NB4 (cell line): ENCODE data around the gene ADPRH.

Experiments
- POLR2A ChIP-seq: IDR thresholded peaks from 2 replicates; pipeline ENCODE4 v1.6.1; 2011; ENCODE audit warnings: mild to moderate bottlenecking; ENCODE audit not compliant: insufficient read length; ENCODE audit errors: extremely low read depth
- TF ChIP-seq, protein P1 (sequence below): IDR thresholded peaks from one replicate; pipeline ENCODE4 v1.5.1; 2012; ENCODE audit warnings: low read depth, low read length

DNA sequence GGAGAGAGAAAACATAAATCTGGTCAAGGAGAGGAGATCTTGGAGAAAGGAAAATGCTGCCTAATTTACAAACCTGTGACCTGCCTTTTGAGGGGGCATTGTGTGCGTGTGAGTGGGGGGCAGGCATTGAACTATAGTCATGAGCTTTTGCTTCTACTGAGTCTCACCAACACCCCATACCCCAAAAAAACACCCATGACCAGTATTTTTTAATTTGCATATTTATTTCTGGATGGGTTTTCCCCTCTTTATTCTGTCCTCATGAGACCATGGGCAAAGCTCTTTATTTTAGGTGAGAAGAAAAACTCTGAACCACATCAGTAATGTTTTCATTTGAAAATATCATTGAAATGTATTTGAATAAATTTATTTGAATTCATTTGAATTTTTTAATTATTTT, 40.5 kb upstream of the ADPRH start:
- TF ChIP-seq, protein P1, sequence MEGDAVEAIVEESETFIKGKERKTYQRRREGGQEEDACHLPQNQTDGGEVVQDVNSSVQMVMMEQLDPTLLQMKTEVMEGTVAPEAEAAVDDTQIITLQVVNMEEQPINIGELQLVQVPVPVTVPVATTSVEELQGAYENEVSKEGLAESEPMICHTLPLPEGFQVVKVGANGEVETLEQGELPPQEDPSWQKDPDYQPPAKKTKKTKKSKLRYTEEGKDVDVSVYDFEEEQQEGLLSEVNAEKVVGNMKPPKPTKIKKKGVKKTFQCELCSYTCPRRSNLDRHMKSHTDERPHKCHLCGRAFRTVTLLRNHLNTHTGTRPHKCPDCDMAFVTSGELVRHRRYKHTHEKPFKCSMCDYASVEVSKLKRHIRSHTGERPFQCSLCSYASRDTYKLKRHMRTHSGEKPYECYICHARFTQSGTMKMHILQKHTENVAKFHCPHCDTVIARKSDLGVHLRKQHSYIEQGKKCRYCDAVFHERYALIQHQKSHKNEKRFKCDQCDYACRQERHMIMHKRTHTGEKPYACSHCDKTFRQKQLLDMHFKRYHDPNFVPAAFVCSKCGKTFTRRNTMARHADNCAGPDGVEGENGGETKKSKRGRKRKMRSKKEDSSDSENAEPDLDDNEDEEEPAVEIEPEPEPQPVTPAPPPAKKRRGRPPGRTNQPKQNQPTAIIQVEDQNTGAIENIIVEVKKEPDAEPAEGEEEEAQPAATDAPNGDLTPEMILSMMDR: no peak
- TF ChIP-seq POLR2A: no peak
